Upper lobe of left lung (tissue), 4 donors: ENCODE measurements around the gene TOMM70.
A peak's percentile ranks its signal among the peaks of the same experiment; 100 is the strongest.

Experiments used
- CTCF ChIP-seq, 6 experiments: fragments of 450-650 bp in 4 of 6; fragments of 200-600 bp in 2 of 6; sonication (generic) in 2 of 6; IDR thresholded peaks; one replicate each; pipeline ENCODE4 v1.5.1; 2016 to 2019; ENCODE audit warnings: antibody characterized with exemption in 6 of 6
- POLR2A ChIP-seq, 4 donors: fragments of 450-650 bp; IDR thresholded peaks; one replicate each; pipeline ENCODE4 v1.5.1; 2016 to 2017; ENCODE audit warnings: antibody characterized with exemption in 4 of 4, mild to moderate bottlenecking in 2 of 4
- POLR2AphosphoS5 ChIP-seq, 2 donors: sonication (generic); formaldehyde crosslinking; IDR thresholded peaks; one replicate each; pipeline ENCODE4 v1.5.1; 2017; ENCODE audit warnings: antibody characterized with exemption in 2 of 2

- peak in 1 of 6 experiments; percentile 8 for TF ChIP-seq CTCF (IDR thresholded peaks at IDR 0.05)
- peak in 3 of 4 donors; percentile 64 to 74 (median 71) for TF ChIP-seq POLR2A (IDR thresholded peaks at IDR 0.05)
- peak; percentile 78 to 79 for TF ChIP-seq POLR2AphosphoS5 (IDR thresholded peaks at IDR 0.05)
These were observed at the start of gene TOMM70, which contains the start of gene LNP1 for GRCh38 chr3:100400780-100401673.
